ENCODE data around the gene LIN7C.

DNA sequence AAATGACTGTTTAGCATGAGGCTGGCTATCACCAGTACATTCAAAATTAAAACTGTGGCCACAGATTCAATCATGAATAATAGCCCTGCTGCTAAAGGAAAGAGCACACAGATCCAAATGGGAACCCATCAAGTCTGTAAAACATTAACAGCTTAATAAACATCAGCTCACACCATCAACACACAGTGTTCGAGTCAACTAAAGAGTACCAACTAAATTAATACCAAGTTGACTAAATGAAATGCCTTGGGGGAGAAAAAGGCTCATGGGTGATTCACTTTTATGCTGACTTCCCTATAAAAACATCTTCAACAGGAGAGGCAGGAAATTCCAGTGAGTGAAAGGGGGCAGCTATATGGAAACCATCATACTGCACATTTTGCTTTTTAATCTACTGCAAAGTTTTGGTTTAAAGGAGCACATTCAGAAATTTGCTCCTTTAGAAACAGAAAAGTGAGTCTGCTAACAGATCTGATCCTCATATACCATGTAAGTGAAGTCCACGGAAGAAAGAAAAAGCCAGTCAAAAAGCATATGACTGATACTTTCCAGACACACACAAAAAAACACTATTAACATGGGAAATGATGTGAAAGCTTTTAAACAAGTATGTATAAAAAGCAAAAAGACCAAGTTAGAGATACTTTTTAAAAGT, 50.3 kb downstream of the LIN7C start:
- TF ChIP-seq, protein P1, sequence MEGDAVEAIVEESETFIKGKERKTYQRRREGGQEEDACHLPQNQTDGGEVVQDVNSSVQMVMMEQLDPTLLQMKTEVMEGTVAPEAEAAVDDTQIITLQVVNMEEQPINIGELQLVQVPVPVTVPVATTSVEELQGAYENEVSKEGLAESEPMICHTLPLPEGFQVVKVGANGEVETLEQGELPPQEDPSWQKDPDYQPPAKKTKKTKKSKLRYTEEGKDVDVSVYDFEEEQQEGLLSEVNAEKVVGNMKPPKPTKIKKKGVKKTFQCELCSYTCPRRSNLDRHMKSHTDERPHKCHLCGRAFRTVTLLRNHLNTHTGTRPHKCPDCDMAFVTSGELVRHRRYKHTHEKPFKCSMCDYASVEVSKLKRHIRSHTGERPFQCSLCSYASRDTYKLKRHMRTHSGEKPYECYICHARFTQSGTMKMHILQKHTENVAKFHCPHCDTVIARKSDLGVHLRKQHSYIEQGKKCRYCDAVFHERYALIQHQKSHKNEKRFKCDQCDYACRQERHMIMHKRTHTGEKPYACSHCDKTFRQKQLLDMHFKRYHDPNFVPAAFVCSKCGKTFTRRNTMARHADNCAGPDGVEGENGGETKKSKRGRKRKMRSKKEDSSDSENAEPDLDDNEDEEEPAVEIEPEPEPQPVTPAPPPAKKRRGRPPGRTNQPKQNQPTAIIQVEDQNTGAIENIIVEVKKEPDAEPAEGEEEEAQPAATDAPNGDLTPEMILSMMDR (conservative IDR thresholded peaks at IDR 0.05; ENCODE audit: low read depth, low read length) = no peak
- TF ChIP-seq EZH2 (IDR thresholded peaks at IDR 0.05; ENCODE audit: low read length, unreplicated experiment) (no peak), EZH2phosphoT487 (IDR thresholded peaks at IDR 0.05; ENCODE audit: borderline replicate concordance, low read length) (no peak)
